Measurements from ENCODE around the gene ZFP1.

GRCh38 chr16:75189638-75190245, 41.4 kb downstream of the ZFP1 start:
- no peak for TF ChIP-seq CTCF (IDR thresholded peaks at IDR 0.05; ENCODE audit: low read length)
- TF ChIP-seq EZH2 (optimal IDR thresholded peaks at IDR 0.05; ENCODE audit: low read depth, low read length): no peak

All from MM.1S (cell line).